ENCODE data around the gene UBE2I. TPM values are rescaled to one million over a fixed set of nuclear protein-coding genes. Genes with fewer than 3 reads are reported as not detected.

UBE2I gene
- total RNA-seq, 1 experiment from 2014 or later: 290 TPM

DNA sequence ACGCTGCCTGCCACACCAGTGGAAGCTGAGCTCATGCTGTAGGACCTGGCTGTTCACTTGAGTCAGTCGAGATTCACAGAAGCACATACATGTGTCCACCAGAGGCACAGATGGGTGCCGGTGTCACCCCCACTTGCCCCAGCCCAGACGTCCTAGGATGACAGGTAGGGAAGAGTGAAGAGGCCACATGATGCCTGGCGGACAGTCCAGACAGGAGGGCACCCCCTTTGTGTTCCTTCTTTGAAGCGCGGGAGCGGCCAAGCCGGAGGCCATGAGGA is 8.8 kb downstream of the UBE2I start:
- no peaks in the 10 kb centered on the region for H3K9me3 ChIP-seq (ENCODE audit: control insufficient read depth, low read depth, low read length)
- no peaks in the 10 kb centered on the region for H3K9me3 Mint-ChIP-seq
- no peak overlapping the region for H3T11ph ChIP-seq (ENCODE audit: low read length)

More for the DNA sequence above, 8.8 kb downstream of the UBE2I start:
- TF ChIP-seq, protein P1, sequence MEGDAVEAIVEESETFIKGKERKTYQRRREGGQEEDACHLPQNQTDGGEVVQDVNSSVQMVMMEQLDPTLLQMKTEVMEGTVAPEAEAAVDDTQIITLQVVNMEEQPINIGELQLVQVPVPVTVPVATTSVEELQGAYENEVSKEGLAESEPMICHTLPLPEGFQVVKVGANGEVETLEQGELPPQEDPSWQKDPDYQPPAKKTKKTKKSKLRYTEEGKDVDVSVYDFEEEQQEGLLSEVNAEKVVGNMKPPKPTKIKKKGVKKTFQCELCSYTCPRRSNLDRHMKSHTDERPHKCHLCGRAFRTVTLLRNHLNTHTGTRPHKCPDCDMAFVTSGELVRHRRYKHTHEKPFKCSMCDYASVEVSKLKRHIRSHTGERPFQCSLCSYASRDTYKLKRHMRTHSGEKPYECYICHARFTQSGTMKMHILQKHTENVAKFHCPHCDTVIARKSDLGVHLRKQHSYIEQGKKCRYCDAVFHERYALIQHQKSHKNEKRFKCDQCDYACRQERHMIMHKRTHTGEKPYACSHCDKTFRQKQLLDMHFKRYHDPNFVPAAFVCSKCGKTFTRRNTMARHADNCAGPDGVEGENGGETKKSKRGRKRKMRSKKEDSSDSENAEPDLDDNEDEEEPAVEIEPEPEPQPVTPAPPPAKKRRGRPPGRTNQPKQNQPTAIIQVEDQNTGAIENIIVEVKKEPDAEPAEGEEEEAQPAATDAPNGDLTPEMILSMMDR (conservative IDR thresholded peaks at IDR 0.05): no peak
- Histone ChIP-seq H4K8ac (replicated peaks; ENCODE audit: insufficient read length, low read depth, low read length) (no peak overlapping the region), H2BK12ac (ENCODE audit: insufficient read length, low read depth, low read length) (no peak overlapping the region), H2BK20ac (ENCODE audit: low read depth, low read length, poor library complexity, severe bottlenecking) (no peak overlapping the region), H2AFZ (ENCODE audit: low read length) (no peak overlapping the region), H3K4me1 (ENCODE audit: insufficient read depth, low read length) (no peaks in the 10 kb centered on the region), H3K56ac (ENCODE audit: insufficient read length, low read depth, low read length) (no peak overlapping the region), H4K5ac (ENCODE audit: insufficient read length, low read depth, low read length) (no peak overlapping the region), H3K27me3 (ENCODE audit: insufficient read depth, low read length) (no peaks in the 10 kb centered on the region), H2AK5ac (ENCODE audit: insufficient read length, low read length) (no peak overlapping the region), H3K79me2 (ENCODE audit: insufficient read depth, low read length) (peaks cover 15% of the 10 kb centered on the region; the same call in 1 of the 2 replicates), H3K14ac (ENCODE audit: insufficient read depth, low read length) (no peak overlapping the region), H3K23me2 (ENCODE audit: insufficient read length, low read depth, low read length, poor library complexity, severe bottlenecking) (no peaks in the 10 kb centered on the region), H2BK15ac (ENCODE audit: low read depth, low read length) (no peak overlapping the region), H3K23ac (ENCODE audit: insufficient read length, low read depth, low read length) (no peak overlapping the region), H3K18ac (ENCODE audit: insufficient read length, low read depth, low read length) (no peak overlapping the region), H2BK5ac (ENCODE audit: insufficient read length, low read length) (no peak overlapping the region), H4K91ac (ENCODE audit: insufficient read length, low read depth, low read length) (no peak overlapping the region), H3K9ac (ENCODE audit: extremely low read depth, insufficient read length, low read length) (no peak overlapping the region), H3K4me2 (ENCODE audit: insufficient read depth, insufficient read length, low read length) (no peak overlapping the region), H3K27ac (ENCODE audit: insufficient read length, low read depth, low read length) (no peak overlapping the region), H3K79me1 (ENCODE audit: insufficient read depth, low read depth, low read length, poor library complexity, severe bottlenecking) (peaks cover 5% of the 10 kb centered on the region), H4K20me1 (ENCODE audit: control insufficient read depth, insufficient read depth, insufficient read length) (no peaks in the 10 kb centered on the region), H2BK120ac (ENCODE audit: low read depth, low read length, poor library complexity, severe bottlenecking) (no peak overlapping the region), H3K4ac (ENCODE audit: low read depth, low read length) (no peak overlapping the region)
- no CpG with 5 or more reads among the region's 9 CpGs for WGBS (ENCODE audit: extremely low coverage, insufficient read length, low lambda C conversion rate)
- H3K27me3 Mint-ChIP-seq (ENCODE audit: low read depth): no peaks in the 10 kb centered on the region
- H3K4me3 Mint-ChIP-seq: no peak overlapping the region
- peaks cover 51 to 90% (median 74%) of the 10 kb centered on the region in 3 experiments; a peak in 6 of 7 replicates for H3K36me3 Mint-ChIP-seq (ENCODE audit: insufficient read depth in 1 of 3, low read depth in 3 of 3)
- DNase-seq: no peak
- no peaks in the 10 kb centered on the region for H3K4me1 Mint-ChIP-seq
- peak overlapping the region in 2 of 3 experiments; percentile 23 to 87; a peak in 4 of 7 replicates for H3K27ac Mint-ChIP-seq

All from H9 (cell line).